Upper lobe of left lung (tissue), 6 donors: ENCODE measurements around the gene SCP2. TPM values are rescaled to one million over a fixed set of nuclear protein-coding genes. Genes with fewer than 3 reads are reported as not detected.
A peak's percentile ranks its signal among the peaks of the same experiment; 100 is the strongest.

Source experiments
- ATAC-seq, 2 donors: fragments of 200-7000 bp; cut with Tn5 transposase; one replicate each; pipeline ENCODE4 v1.9.1; 2022; ENCODE audit warnings: mild to moderate bottlenecking in 2 of 2, moderate library complexity in 2 of 2; ENCODE audit not compliant: low FRiP score in 2 of 2
- DNase-seq, 2 donors: peaks; one replicate each; pipeline ENCODE4 v3.0.0-alpha.2; 2019 to 2020
- H3K27ac ChIP-seq, 4 donors: fragments of 200-600 bp; sonication (generic); one replicate each; pipeline ENCODE4 v1.5.1; 2016 to 2019
- H3K27me3 ChIP-seq, 4 donors: fragments of 200-600 bp; sonication (generic); one replicate each; pipeline ENCODE4 v1.5.1; 2017 to 2019
- H3K36me3 ChIP-seq, 4 donors: fragments of 200-600 bp; sonication (generic); one replicate each; pipeline ENCODE4 v1.5.1; 2016 to 2019
- H3K4me1 ChIP-seq, 4 donors: fragments of 200-600 bp; sonication (generic); one replicate each; pipeline ENCODE4 v1.5.1; 2018 to 2019
- H3K4me3 ChIP-seq, 4 donors: fragments of 200-600 bp; sonication (generic); one replicate each; pipeline ENCODE4 v1.5.1; 2017 to 2019; ENCODE audit warnings: mild to moderate bottlenecking in 2 of 4, moderate library complexity in 1 of 4
- H3K9me3 ChIP-seq, 4 donors: fragments of 200-600 bp; sonication (generic); one replicate each; pipeline ENCODE4 v1.5.1; 2018 to 2019
- CTCF ChIP-seq, 6 experiments: fragments of 450-650 bp in 4 of 6; fragments of 200-600 bp in 2 of 6; sonication (generic) in 2 of 6; IDR thresholded peaks; one replicate each; pipeline ENCODE4 v1.5.1; 2016 to 2019; ENCODE audit warnings: antibody characterized with exemption in 6 of 6
- EP300 ChIP-seq, 4 donors: sonication (generic); formaldehyde crosslinking; IDR thresholded peaks; one replicate each; pipeline ENCODE4 v1.5.1; 2017; ENCODE audit warnings: antibody characterized with exemption in 4 of 4, control low read depth in 2 of 4
- POLR2A ChIP-seq, 4 donors: fragments of 450-650 bp; IDR thresholded peaks; one replicate each; pipeline ENCODE4 v1.5.1; 2016 to 2017; ENCODE audit warnings: antibody characterized with exemption in 4 of 4, mild to moderate bottlenecking in 2 of 4
- POLR2AphosphoS5 ChIP-seq, 2 donors: sonication (generic); formaldehyde crosslinking; IDR thresholded peaks; one replicate each; pipeline ENCODE4 v1.5.1; 2017; ENCODE audit warnings: antibody characterized with exemption in 2 of 2
- WGBS, 2 donors: methylation state at CpG; one replicate each; pipeline ENCODE4 v1.1.5; 2017 to 2018; 5-methylcytosine and 5-hydroxymethylcytosine counted together
- total RNA-seq, 6 donors: library from RNA; depleted of rRNA in 4 of 6; stranded (reverse); fragments of >200 nt in 4 of 6; gene quantifications; one replicate each; pipeline versions ENCODE4 v1.1.0 to v1.2.1, GENCODE V29; 2016 to 2021
- donor health status: DM: no; HTN: no; CAD: no; lungs with moderate emphysema.
- donor health status: DM: no; HTN: yes; CAD: no; lungs with severe emphysema.

The SCP2 gene
- total RNA-seq, 6 donors from 2014 or later: 52.4 to 173 (median 131) TPM

GRCh38 chr1:53015508-53015860, 88.4 kb downstream of the SCP2 start:
- TF ChIP-seq POLR2AphosphoS5 (IDR thresholded peaks at IDR 0.05) (no peak), EP300 (IDR thresholded peaks at IDR 0.05) (no peak), CTCF (IDR thresholded peaks at IDR 0.05) (no peak), POLR2A (IDR thresholded peaks at IDR 0.05) (no peak)
- Histone ChIP-seq H3K4me1 (peaks cover 11 to 21% (median 19%) of the 10 kb centered on the region in 4 donors), H3K27me3 (no peaks in the 10 kb centered on the region), H3K9me3 (no peaks in the 10 kb centered on the region), H3K4me3 (peak overlapping the region; percentile 41 to 61 (median 54)), H3K27ac (peak overlapping the region in 1 of 4 donors; percentile 68), H3K36me3 (peaks cover 0 to 6% (median 3%) of the 10 kb centered on the region in 4 donors)
- DNase-seq (no peak), ATAC-seq (no peak)
- WGBS, 2 donors: 15 to 31% methylated on average over 3 of the region's 3 CpGs

GRCh38 chr1:53016705-53017104, 89.6 kb downstream of the SCP2 start:
- no peaks in the 10 kb centered on the region for H3K27me3 ChIP-seq
- WGBS, 2 donors: 94 to 100% methylated on average over 1 of the region's 1 CpG
- H3K4me3 ChIP-seq: no peak overlapping the region
- peaks cover 0 to 6% (median 3%) of the 10 kb centered on the region in 4 donors for H3K36me3 ChIP-seq
- peaks cover 11 to 21% (median 19%) of the 10 kb centered on the region in 4 donors for H3K4me1 ChIP-seq
- no peak overlapping the region for H3K27ac ChIP-seq
- no peaks in the 10 kb centered on the region for H3K9me3 ChIP-seq
- no peak for DNase-seq
- ATAC-seq: no peak
- no peak for TF ChIP-seq CTCF (IDR thresholded peaks at IDR 0.05)
- TF ChIP-seq POLR2AphosphoS5 (IDR thresholded peaks at IDR 0.05): no peak
- TF ChIP-seq EP300 (IDR thresholded peaks at IDR 0.05): no peak
- TF ChIP-seq POLR2A (IDR thresholded peaks at IDR 0.05): no peak

- Histone ChIP-seq H3K27ac (no peak overlapping the region), H3K4me3 (no peak overlapping the region), H3K36me3 (peaks cover 0 to 6% (median 3%) of the 10 kb centered on the region in 4 donors), H3K27me3 (no peaks in the 10 kb centered on the region), H3K4me1 (peaks cover 12 to 23% (median 18%) of the 10 kb centered on the region in 4 donors), H3K9me3 (no peaks in the 10 kb centered on the region)
- ATAC-seq: no peak
- no peak for DNase-seq
- 70 to 94% methylated on average over 5 of the region's 5 CpGs for WGBS, 2 donors
- TF ChIP-seq EP300 (IDR thresholded peaks at IDR 0.05) (no peak), POLR2AphosphoS5 (IDR thresholded peaks at IDR 0.05) (no peak), POLR2A (IDR thresholded peaks at IDR 0.05) (no peak), CTCF (IDR thresholded peaks at IDR 0.05) (no peak)
Measured at GRCh38 chr1:53020588-53020987, 93.5 kb downstream of the SCP2 start.

- WGBS, 2 donors: 100% methylated on average over 1 of the region's 1 CpG
- Histone ChIP-seq H3K27me3 (no peaks in the 10 kb centered on the region), H3K36me3 (peaks cover 0 to 6% (median 3%) of the 10 kb centered on the region in 4 donors), H3K9me3 (no peaks in the 10 kb centered on the region), H3K4me1 (peaks cover 4 to 12% (median 8%) of the 10 kb centered on the region in 4 donors), H3K27ac (no peak overlapping the region), H3K4me3 (no peak overlapping the region)
- no peak for ATAC-seq
- no peak for DNase-seq
- TF ChIP-seq POLR2AphosphoS5 (IDR thresholded peaks at IDR 0.05) (no peak), CTCF (IDR thresholded peaks at IDR 0.05) (no peak)
Measured at GRCh38 chr1:53022179-53022578, 95.1 kb downstream of the SCP2 start.

GRCh38 chr1:53023546-53023945, 96.5 kb downstream of the SCP2 start:
- H3K4me3 ChIP-seq: no peak overlapping the region
- H3K36me3 ChIP-seq: peaks cover 0 to 5% (median 0%) of the 10 kb centered on the region in 4 donors
- peaks cover 4 to 12% (median 8%) of the 10 kb centered on the region in 4 donors for H3K4me1 ChIP-seq
- no peak overlapping the region for H3K27ac ChIP-seq
- no peaks in the 10 kb centered on the region for H3K9me3 ChIP-seq
- TF ChIP-seq POLR2AphosphoS5 (IDR thresholded peaks at IDR 0.05) (no peak), CTCF (IDR thresholded peaks at IDR 0.05) (no peak), EP300 (IDR thresholded peaks at IDR 0.05) (no peak)
- ATAC-seq (no peak), DNase-seq (no peak)
- no peaks in the 10 kb centered on the region for H3K27me3 ChIP-seq
- 79 to 82% methylated on average over 3 of the region's 3 CpGs for WGBS, 2 donors
